GM18951 (cell line): ENCODE data around the gene JAKMIP3.

Experiments used
- POLR2A ChIP-seq: IDR thresholded peaks from 4 replicates; pipeline ENCODE4 v1.6.1; 2011; ENCODE audit warnings: mild to moderate bottlenecking; ENCODE audit not compliant: insufficient read length, insufficient read depth; ENCODE audit errors: extremely low read depth
- in situ Hi-C: fragments of 300-500 bp; cut with MboI; formaldehyde crosslinking; loops from one replicate; pipeline ENCODE4 v1.12.0; 2022; ENCODE audit warnings: low sequenced_read_pairs, mixed read lengths, inconsistent platforms; ENCODE audit not compliant: unreplicated experiment

Gene JAKMIP3

DNA sequence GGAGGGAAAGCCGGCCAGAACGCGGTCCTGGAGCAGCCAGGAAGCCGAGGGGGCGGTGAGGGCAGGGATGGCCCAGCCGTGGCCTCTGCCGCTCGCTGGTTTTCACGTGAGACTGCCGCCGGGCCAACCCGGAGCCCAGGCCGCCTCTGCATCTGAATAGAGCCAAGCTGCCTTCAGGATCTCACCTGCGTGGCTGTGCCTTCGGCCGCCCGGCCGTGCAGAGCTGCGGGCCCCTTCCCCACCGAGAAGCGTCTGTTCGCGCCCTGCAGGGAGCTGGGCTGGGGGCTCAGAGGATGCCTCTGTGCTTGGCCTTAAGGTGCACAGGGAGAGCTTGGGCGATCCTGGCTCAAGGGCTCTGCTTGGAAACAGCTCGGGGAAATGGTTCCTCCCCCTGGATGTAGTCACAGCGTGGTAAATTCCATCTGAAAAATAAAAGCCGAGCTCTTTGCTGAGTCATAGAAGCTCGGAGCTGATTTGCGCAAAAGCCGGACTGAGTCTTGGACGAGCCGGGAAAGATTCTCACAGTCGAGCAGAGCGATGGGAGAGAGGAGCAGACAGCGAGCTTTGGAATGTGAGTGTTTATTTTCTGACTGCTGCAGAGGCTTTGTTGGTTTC, at the start of gene JAKMIP3:
TSS of gene JAKMIP3 (plus strand) at position 456 of the 615 bp plus-strand sequence. CDS start 38,863 bp downstream, outside the sequence.
- no peak for TF ChIP-seq POLR2A
- in situ Hi-C loops, result no loop called here

DNA sequence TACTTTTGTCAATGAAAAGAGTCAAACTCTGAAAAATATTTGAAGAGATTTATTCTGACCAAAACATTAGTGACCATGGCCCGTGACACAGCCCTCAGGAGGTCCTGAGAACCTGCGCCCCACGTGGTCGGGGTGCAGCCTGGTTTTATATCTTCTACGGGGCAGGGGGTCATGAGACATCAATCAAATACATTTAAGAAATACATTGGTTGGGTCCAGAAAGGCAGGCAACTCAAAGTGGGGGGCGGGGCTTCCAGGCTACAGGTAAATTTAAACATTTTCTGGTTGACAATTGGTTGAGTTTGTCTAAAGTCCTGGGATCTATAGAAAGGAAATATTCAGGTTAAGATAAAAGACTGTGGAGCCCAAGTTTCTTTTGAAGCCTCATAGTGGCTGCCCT, 49.2 kb upstream of the JAKMIP3 start:
- in situ Hi-C loops, result no loop called here
- no peak for TF ChIP-seq POLR2A

DNA sequence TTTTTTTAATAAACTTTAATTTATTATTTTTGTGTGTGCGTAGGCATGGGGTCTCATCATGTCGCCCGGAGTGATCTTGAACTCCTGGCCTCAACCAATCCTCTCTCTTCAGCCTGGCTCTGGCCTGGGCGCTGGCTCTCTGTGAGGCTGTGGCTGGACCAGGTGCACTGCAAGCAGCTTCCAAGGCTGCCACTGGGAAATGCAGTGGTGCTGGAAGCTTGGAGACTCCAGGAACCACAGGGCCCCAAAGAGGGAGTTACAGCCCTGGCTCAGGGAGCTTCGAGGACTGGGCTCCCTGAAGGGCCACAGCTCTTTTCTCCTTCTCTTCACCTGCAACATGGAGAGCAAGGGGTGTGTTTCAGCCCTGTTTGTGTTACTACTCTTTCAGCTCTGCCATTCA, 47.3 kb upstream of the JAKMIP3 start:
- TF ChIP-seq POLR2A, result no peak
- in situ Hi-C loops, result no loop called here

DNA sequence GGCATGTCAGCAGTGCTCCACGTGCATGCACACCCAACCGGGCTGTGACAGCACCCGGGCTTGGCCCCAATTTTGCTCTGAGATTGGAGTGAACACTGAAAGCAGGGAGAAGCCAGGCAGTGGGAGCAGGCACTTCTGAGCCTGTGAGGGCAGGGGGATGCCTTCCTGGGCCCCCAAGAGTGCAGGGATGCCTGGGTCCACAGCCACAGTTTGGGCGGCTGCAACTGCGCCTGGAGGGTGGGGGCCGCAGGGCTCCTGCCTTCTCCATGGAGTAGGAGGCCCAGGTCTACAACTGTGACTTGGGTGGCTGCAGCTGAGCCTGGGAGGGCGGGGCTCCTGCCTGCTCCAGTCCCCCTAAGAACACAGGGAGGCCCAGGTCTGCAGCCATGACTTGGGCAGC, 46.4 kb upstream of the JAKMIP3 start:
- in situ Hi-C loops, result no loop called here
- no peak for TF ChIP-seq POLR2A

DNA sequence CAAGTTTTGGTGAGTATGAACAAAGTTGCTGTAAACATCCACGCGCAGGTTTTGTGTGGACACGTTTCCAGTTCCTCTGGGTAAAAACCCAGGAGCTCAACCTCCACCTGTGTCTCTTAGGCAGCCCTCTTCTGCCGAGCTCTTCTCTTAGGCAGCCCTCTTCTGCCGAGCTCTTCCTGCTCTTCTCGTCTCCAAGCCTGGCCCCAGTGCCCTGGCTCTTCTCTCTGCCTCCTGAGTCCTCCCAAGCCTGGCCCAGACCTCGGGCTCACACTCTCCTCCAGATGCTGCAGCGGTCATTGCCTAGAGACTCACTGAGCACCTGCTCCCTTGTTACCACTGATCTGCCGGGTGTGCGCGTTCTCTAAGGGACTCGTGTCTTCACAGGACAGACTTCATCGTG, 45.3 kb upstream of the JAKMIP3 start:
- in situ Hi-C loops, result loop anchor here (5.0 kb wide), 1 partner anchor 133 kb away; no protein-coding TSS in a partner anchor
- no peak for TF ChIP-seq POLR2A

DNA sequence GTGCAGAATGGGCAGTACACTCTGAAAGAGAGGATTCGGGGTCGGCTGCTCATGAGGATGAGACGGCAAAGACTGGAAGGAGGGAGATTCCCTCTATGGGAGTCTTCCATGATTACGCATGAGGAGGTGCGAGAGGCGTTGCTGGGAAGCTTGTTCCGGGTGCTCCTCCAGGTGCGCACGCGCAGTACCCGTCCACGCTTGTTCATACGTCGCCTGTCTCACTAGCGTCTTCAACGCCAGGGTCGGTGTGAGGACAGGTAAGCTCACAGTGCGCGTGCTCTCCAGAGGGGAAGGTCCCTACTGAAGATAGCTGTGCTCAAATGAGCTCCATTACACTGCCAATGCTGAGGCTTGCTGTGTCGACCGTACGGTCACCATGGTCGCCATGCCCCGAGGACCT, 44.7 kb upstream of the JAKMIP3 start:
- TF ChIP-seq POLR2A, result no peak
- in situ Hi-C loops, result loop anchor here (5.0 kb wide), 1 partner anchor 134 kb away; no protein-coding TSS in a partner anchor

DNA sequence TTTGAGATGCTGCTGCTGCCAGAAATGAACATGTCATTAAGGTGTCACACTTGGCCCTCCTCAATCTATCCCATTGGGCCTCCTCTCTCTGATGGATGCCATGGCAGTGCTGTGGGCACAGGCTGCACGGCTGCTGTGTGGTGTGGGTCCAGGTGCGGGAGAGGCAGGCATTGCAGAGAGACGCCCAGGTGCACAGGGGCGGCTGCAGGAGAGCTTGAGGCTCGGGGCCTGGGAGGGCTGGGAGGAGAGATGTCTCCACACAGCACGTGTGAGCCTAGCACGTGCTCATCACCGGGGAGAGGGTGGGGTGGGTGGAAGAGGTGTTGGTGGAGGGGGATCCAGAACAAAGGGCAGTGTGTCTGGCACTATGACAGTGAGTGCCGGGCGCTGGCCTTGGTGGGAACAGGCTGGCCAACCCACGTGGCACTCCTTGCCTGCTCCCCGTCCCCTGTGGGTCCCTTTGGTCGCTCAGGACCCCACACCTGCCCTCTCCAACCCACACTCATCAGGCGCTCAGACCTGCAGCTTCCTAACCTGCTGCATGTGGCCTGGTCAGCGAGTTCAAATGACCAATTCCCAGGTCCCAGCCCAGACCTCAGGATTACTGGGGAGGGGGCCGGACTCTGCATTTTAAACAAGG, 44.1 kb upstream of the JAKMIP3 start:
- no peak for TF ChIP-seq POLR2A
- in situ Hi-C loops, result loop anchor here (5.0 kb wide), 1 partner anchor 134 kb away; no protein-coding TSS in a partner anchor

DNA sequence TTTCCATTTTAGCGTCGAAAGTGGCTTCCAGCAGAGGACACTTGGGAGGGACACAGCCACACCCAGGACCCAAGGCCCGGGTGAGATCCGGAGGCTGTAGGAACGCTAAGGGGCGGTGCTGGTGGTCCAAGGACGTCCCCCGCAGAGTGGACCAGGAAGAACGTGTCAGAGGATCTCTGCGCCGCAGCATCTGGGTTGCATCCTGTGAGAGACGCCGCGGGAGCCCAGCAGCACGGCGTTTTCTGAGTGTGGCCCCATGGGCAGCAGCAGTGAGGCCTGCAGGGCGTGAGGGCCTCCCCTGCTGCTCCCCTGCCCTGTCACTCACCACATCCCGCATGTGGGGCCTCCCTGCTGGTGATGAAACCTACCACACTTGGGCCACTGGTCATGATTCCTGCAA, 43.5 kb upstream of the JAKMIP3 start:
- in situ Hi-C loops, result loop anchor here (5.0 kb wide), 1 partner anchor 135 kb away; no protein-coding TSS in a partner anchor
- TF ChIP-seq POLR2A, result no peak

DNA sequence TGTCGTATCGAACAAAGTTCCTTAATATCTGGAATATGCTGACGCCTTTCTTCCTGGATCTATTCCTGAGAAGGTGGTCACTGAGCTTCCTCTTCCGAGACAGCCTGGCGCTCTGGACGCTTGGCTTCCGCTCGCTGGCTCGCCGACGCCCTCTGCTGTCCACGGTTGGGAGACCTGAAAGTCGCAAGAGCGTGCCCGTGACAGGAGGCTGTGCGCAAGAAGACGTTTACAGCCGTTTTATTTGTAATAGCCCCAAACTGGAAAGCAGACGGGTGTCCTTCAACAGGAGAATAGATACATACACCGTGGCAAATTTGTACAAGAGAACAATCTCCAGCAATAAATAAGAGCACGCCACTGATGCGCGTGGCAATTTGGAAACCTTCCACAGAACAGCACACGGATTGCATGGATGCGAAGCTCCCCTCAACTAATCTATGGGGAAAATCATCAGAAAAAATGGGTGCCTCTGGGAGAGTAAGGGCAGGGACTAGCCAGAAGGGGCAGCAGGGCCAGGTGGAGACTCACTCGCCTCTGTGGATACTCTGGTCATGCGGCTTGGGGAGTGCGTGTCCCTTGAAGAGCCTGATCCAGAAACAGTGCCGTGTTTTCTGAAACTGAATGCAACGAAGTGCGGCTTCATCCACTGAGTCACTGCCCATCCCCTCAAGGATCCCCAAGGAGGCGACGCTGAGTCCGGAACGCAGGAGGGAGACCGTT, 42.5 kb upstream of the JAKMIP3 start:
- in situ Hi-C loops, result loop anchor here (5.0 kb wide), 1 partner anchor 136 kb away; no protein-coding TSS in a partner anchor
- TF ChIP-seq POLR2A, result no peak

DNA sequence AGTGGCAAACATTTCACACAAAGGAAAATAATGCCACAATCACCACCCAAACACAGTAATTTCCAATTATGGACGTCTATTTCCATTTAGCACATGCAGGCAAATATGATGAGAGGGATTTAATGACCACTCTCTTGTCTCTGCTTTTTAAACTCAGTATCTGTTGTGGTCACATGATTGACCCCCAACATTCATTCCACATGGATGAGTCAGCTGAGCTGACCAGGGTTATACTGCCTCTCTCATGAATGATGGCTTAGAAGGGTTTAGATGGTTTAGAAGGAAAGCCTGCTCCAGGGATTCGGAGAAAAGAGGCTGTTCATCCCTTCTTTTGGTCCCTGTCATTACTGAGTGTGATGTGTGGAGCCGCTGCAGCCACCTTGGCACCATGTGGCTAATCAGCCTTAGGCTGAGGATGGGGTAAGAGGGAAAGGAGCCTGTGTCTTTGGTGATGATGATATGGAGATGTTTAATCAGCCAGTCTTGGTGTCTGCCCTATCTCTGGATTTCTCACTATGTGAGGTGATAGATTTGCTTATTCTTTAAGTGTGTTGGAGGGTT, 38.2 kb upstream of the JAKMIP3 start:
- in situ Hi-C loops, result no loop called here
- no peak for TF ChIP-seq POLR2A

DNA sequence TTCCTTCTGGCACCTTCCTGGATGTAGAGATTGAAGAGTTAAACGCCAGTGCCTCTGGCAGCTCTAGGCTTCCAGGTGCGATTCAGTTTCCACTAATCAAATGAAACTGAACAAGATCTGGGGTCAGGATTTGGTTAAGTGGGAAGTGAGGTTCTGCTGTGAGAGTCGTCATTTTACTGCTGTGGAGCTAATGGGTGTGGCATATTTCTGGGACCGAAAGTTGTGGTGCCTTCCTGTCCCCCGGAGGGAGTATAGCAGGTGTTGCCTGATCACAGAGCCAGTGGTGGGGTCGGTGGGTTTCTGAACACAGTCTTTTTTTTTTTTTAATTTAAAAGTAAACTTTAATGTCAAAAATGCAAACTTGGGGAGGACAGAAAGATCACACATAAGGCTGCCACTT, 37.0 kb upstream of the JAKMIP3 start:
- TF ChIP-seq POLR2A, result no peak
- in situ Hi-C loops, result no loop called here

DNA sequence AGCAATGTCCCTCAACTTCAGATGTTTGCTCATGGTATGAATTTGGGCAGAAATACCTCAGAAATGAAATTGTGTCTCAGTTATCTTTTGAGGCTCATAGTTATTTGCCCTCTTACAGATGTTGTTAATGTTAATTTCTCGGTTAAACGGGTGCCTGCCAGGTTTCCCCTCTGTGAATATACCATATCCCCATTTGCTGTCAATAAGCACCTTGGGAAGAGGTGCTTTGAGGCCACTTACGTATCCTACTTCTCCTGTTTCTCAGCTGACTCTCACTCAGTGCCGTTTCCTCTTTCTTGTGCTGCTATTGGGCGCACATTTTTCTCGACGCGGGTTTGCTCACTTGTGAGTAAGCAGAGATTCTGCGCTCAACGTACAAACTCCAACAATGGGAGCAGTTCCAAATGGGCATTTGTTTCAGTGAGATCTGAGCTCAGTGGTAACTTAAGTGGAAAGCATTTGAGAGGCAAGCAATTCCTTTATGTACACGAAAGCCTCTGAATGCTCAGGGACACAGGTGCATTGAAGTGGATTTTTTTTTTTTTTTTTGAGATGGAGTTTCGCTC, 34.8 kb upstream of the JAKMIP3 start:
- in situ Hi-C loops, result no loop called here
- TF ChIP-seq POLR2A, result no peak

DNA sequence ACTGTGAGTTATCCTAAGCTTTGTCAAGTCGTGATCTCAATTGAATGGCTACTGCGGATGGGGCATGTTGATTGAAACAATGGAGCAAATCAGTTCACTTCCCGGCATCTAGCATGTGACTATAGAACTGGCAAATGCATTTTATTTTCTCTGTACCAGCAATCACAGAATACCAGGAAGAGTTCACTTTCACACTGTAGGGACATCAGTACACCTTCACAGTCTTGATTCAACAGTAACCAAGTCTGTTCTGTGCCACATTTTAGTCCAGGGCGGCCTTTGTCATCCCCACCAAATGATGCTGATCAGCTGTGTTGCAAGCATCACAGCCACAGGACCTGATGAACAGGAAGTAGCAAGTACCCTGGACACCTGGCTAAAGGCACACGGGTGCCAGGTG, 32.1 kb upstream of the JAKMIP3 start:
- TF ChIP-seq POLR2A, result no peak
- in situ Hi-C loops, result no loop called here
